Endometrial microvascular endothelial cells (primary cell): ENCODE results near the gene MIGA2. TPM values are rescaled to one million over a fixed set of nuclear protein-coding genes. Genes with fewer than 3 reads are reported as not detected.
"Not testable (repeated sequence)": the region's sequence is repeated elsewhere in the genome, so short reads cannot be mapped to it uniquely, and the experiment has no call there.

Source experiments
- in situ Hi-C: cut with HindIII; loops from 2 replicates; pipeline ENCODE4 v1.10.0; 2017; ENCODE audit warnings: low sequenced_read_pairs, low pct_unique_long_range_greater_than_20kb; ENCODE audit errors: inconsistent ontology term
- total RNA-seq: library from RNA; depleted of rRNA; stranded (reverse); fragments of >200 nt; gene quantifications from one replicate; pipeline ENCODE4 v1.2.3, GENCODE V29; 2015; ENCODE audit errors: inconsistent ontology term

Gene MIGA2, protein sequence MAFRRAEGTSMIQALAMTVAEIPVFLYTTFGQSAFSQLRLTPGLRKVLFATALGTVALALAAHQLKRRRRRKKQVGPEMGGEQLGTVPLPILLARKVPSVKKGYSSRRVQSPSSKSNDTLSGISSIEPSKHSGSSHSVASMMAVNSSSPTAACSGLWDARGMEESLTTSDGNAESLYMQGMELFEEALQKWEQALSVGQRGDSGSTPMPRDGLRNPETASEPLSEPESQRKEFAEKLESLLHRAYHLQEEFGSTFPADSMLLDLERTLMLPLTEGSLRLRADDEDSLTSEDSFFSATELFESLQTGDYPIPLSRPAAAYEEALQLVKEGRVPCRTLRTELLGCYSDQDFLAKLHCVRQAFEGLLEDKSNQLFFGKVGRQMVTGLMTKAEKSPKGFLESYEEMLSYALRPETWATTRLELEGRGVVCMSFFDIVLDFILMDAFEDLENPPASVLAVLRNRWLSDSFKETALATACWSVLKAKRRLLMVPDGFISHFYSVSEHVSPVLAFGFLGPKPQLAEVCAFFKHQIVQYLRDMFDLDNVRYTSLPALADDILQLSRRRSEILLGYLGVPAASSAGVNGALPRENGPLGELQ
- total RNA-seq: 28.1 TPM

DNA sequence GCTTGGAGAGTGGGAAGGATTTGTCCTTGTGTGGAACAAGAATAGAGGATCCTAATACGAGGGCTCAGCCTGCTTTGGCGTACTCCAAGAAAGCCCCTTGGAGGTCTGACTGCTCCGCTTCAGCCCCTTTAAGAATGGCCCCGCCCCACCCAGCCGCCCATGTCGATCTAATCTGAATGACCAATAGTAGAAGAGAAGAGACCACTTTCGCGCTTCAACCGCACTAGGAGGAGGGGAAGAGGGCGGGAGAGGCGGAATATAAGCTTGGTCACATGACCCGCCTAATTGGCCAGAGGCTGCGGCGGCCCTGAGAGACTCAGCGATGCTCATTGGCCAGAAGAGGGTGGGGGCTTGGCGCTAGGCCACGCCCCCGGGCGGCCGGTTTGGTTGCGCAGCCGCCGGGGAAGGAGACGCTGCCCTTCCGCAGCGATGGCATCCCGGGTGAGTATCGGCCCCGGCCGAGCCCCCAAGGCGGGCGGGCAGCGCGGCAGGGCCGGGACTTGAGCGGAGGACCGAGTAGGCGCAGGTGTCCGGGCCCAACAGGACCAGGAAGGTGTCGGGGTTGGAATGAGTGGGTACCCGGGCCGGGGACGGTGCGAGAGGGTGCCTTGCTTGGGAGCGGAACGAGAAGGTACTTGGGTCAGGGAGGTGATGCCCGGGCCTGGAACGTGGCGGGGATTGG lies at the start of gene MIGA2:
Gene MIGA2, plus strand, starts transcription at position 386 of the 682 bp plus-strand sequence. CDS start 3,969 bp downstream, outside the sequence.
- in situ Hi-C loops: no loop called here

DNA sequence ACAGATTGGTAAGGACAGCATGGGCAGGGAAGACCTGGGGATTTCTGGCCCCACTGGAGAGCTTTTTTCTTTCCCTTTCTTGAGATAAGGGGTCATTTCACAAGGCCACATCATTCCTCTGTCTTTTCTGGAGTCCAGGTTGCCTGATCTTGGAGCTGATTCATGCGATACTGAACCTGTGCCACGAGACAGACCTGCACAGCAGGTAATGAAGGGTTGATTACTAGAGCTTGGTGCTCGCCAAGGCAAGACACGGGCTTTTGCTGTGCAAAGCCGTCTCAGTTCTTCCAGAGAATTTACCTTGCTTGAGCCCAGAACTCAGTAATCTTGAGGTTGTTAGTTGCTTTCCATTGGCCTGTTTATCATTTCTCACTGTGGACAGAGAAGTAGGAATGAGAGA lies 49.8 kb upstream of the MIGA2 start:
- in situ Hi-C loops: no loop called here

DNA sequence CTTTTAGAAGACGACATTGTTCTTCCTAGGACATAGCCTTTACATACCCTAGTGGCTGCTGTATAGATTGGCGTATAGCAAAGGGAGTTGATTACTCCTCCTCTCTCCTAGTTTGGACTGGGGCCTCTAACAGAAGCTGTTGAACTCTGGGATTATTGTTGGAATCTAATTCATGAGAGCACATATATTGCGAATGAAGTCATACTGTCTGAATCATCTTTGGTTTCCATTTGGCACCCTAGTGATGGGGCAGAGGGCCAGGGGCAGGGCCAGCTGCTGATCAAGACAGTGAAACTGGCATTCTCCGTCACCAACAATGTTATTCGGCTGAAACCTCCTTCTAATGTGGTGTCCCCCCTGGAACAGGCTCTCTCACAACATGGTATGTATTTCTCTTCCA lies 48.6 kb upstream of the MIGA2 start:
- in situ Hi-C loops: no loop called here

DNA sequence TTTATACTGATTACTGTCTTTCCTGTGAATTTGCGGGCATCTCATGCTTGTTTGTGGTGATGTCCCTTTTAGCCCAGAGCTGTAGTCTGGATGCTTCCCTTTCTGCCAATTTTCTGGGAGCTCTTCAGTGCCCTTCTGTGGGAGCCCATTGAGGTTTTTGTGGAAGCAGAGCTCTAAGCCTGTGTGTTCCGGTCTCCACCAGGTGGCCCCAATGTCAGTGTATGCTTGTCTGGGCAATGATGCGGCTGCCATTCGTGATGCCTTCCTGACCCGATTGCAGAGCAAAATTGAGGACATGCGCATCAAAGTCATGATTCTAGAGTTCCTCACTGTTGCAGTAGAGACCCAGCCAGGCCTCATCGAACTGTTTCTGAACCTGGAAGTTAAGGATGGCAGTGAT lies 43.4 kb upstream of the MIGA2 start:
- in situ Hi-C loops: no loop called here

DNA sequence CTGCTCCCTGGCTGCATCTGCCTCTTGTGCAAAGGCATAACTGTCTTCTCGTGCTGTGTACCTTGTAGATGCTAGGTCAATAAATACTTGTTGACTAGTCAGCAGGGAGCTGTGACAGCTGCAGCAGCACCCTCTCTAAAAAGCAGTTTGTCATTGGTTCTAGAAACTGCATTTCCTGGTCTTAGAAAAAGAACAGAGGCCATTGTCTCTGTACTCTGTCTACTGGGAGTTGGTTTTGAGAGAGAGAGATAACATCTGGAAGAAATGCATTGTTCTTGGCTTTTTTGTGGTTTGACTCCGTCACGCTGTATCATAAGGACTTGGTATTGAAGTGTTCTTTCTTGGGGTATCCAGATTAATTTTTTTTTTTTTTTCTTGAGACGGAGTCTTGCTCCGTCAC lies 40.6 kb upstream of the MIGA2 start:
- in situ Hi-C loops: no loop called here

DNA sequence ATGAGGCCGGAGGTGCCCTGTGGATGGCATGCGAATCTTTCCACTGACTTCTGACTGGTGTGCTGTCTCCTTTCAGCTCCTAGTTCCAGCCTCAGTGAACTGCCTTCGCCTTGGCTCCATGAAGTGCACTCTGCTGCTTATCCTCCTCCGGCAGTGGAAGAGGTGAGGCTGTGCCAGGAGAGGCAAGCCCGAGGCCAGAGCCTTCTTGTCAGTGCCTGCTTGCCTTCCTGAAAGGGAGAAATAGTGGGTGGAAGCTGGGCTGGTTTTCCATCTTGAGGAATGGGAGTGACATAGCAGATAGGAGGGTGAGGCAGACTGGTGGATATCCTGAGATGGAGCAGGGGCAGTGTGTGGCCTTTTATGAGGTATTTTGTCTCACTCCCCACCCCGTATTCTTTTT lies 38.0 kb upstream of the MIGA2 start:
- in situ Hi-C loops: no loop called here

DNA sequence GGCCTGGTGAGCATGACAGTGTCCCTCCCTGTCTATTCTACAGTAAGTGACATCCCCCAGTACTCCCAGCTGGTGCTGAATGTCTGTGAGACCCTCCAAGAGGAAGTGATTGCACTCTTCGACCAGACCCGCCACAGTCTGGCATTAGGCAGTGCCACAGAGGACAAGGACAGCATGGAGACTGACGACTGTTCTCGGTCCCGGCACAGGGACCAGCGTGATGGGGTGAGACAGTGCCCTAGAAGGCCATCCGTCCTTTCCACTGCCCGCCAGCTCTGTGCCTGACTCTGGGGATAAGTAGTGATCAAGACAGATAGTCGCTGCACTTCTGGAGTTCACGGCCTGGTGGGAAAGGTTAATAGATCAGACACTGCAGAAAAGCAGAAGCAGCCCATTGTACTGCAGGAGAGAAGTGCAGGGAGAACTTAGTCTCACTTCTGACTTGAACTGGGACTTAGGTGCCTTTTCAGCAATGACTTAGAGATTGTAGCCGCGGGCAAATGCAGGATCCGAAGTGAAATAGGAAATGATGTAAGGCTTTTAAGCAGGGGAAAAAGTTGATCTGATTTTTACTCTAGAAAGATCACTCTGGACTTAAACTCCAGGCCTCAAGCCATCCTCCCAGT lies 36.7 kb upstream of the MIGA2 start:
- in situ Hi-C loops: no loop called here

DNA sequence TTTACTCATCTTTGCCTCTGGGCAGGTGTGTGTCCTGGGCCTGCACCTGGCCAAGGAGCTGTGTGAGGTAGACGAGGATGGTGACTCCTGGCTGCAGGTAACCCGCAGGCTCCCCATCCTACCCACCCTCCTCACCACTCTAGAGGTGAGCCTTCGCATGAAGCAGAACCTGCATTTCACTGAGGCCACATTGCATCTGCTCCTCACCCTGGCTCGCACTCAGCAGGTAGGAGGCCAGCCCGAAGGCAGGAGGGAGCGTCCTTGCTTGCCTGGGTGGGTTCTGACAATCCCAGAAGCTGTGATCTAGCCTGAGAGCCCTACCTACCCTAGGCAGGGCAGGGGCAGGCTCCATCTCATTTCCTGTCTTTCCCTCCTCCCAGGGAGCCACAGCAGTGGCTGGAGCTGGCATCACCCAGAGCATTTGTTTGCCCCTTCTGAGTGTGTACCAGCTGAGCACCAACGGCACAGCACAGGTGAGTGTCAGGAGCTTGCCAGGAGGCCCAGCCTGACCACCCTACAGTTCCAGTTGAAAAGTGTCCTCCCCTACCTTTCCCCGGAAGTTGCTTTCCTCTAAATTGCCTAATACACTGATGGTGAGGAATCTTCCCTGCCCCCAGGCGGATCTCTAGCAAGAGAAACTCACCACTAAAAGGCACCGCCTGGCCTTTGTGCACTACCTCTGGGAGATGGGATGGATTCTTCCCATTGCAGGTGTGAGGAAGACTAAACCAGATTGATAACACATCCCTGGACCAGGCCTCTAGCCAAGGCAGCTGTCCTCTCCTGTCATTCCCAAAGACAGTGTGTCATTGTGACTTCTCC lies 34.7 kb upstream of the MIGA2 start:
- in situ Hi-C loops: no loop called here

DNA sequence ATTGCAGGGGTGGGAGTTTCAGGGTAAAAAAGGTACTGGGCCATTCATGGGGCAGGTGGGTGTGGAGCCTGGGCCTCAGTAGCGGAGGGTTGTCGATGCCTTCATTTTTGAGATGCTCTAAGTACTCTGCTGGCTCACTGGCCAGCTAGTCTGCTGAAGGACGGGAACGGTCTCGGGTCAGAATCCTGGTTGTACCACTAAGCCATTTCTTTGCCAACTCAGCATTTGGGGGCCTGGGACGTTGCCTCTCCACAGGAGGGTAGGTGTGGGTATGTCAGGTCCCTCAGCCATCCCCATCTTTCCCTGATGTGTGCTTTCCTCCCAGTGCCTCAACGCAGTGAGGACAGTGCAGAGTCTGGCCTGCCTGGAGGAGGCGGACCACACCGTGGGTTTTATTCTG lies 33.4 kb upstream of the MIGA2 start:
- in situ Hi-C loops: no loop called here

DNA sequence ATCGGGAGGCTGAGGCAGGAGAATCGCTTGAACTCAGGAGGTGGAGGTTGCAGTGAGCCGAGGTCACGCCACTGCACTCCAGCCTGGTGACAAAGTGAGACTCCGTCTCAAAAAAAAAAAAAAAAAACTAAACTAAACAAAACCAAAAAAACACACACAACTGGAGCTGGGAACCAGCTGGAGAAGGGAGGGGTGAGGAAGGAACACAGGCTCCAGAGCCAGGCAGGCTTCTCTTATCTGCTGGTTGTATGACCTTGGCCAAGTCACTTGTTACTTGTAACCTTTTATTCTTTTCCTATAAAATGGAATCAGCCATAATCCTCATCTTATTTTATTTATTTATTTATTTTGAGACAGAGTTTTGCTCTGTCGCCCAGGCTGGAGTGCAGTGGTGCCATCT lies 32.3 kb upstream of the MIGA2 start:
- in situ Hi-C loops: not testable (repeated sequence)

DNA sequence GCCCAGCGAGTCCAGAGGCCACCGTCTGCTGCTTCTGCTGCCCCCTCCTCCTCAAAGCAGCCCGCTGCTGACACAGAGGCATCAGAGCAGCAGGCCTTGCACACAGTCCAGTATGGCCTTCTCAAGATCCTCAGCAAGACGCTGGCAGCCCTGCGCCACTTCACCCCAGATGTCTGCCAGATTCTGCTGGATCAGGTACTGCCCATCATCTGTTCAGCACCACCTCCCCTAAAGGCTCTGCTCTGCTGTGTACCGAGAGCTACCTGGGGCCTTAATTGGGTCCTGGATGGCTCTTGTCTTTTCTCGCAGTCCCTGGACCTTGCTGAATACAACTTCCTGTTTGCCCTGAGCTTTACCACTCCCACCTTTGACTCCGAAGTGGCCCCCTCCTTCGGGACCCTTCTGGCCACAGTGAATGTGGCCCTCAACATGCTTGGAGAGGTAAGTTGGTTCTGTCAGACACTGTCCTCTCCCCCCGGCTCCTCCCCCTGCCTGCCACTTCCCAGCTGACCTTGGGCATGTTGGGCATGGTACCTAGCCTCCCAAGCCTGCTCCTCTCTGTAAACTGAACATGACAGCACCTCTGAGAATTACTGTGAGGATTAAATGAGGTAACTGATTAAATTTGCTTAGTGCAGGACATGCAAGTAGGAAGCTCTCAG lies 31.0 kb upstream of the MIGA2 start:
- in situ Hi-C loops: no loop called here

DNA sequence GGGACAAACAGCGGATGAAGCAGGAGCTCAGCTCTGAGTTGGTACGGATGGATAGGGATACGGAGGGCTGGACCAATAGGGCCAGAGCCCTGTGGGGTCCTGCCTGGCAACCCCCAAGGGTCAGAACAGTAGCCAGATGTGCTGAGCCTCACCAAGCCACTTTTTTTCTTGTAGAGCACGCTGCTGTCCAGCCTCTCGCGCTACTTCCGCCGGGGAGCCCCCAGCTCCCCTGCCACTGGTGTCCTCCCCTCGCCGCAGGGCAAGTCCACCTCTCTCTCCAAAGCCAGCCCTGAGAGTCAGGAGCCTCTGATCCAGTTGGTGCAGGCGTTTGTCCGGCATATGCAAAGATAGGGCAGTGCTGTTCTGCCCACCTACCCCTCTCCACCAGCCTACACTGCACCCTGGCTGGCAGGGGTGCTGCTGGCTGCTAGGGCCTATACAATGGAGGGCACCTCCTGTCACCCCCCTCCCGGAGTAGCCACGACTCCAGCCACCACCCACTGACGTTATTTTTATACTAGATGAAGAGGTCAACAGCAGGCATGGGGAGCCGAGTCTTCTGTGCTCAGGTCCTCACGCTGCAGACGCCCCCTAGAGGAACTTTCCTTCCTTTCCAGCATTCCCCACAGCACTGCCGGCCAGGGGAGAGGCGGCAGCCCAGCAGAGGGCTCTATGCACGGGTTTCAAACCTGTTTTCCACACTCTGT lies 29.9 kb upstream of the MIGA2 start:
- in situ Hi-C loops: no loop called here

DNA sequence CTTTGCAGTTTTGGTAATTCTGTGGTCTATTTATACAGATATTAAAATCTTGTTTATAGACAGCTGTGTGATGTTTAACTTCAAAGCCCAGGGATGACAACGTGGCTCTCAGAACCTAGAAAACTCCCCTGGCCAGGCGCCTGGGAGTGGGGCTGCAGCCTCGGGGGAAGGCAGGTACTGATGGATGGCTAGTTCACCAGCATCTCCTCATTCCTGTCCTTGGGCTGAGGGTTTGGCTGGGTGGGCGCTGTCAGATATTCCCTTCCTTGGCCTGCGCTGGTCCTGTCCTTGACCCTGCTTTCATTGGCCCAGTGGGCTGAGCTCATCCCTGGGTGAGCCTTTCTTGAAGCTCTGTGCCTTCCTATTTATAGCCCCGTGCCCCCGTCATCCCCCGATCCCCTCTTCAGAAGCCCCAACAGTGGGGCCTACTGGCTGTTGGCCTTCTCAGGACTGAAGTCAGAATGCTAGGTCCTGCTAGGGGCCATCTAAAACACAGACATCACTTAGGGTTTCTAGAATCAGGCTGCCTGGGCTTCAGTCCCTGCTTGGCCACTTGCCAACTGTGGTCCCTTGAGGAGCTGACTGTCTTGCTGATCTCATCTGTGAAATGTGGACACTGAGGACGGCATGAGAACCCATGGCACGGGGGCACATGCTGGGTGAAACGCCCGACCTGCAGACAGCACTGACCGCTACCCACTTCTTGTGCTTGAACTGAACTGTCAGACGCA lies 29.2 kb upstream of the MIGA2 start:
- in situ Hi-C loops: no loop called here

DNA sequence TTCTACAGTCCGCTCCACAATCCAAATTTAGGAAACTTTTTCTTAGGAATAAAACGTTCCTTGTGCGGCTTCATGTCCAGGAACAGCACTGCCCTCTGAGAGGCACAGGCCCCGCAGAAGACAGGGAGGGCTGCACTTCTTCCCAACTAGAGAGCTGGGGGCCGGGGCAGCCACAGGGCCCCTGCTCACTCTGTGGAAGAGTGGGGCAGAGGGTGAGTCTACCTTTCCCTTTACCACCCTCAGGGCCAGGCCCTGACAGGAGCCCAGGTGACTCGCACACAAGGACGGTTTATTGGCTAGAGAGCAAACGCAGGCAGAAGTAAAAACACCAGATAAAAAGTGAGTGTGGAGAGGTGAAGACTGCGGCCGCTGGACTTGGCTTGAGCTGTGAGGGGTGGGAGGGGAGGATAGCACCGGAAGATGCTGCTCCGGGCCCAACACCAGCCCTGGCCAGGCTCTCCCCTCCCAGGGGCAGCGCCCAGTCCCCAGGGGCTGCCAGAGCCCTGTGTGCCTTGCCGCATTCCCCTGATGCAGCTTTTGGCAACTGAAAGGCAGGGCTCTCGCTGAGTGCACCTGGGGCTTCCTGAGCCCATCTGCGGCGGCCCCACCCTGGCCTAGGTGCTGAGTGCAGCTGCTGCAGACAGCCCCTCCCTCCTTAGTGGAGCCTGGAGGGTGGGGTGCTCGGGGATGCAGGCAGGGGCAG lies 28.5 kb upstream of the MIGA2 start:
- in situ Hi-C loops: no loop called here

DNA sequence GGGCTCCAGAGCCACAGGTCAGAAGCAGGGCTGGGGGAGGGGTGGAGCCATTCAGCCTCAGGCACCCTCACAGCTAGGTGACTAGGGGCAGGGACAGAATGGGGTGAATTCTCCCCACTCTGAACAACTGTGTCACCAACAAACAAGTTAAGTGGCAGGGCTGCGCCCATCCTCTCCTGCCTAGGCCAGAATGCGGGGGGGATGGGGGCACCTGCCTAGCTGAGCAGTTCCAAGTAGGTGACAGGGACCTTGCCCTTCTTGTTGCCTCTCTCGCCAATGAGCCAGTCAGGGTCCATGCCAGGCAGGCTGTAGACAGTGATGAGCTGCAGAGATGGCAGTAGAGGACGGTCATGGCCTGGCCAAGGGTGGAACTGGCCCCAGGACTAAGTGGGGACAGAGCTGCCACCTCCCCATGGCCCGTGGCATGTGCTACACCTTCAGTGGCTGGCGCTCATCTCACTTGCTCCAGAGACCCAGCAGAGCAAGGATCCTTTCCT lies 27.9 kb upstream of the MIGA2 start:
- in situ Hi-C loops: no loop called here

DNA sequence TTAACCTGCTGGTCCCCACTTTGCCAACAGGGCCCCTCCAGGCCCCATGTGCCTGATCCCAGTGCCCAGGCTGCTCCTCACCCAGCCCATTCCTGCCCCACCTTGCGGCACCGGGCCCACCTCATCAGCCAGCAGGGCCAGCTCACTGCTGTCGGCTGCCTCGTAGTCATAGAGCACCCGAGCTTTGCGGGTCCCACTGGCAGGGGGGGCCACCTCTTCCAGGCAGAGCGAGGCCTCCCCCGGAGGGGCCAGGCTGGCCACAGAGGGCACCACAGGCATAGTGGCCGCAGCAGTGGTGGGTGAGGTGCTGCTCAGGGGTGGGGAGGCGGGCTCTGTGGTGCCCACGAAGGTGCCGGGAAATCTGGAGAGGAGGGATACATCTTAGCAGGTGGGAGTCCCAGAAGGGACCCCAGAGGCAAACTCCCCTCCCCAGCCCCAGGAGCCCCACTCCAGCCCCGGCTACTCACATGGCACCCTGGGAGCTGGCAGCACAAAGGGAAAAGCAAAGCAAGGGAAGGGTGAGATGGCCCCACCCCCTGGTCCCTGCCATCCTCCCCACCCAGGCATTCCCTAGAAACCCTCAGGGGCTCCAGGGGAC lies 27.3 kb upstream of the MIGA2 start:
- in situ Hi-C loops: no loop called here
